ENCODE measurements around the gene ST8SIA5. TPM values are rescaled to one million over a fixed set of nuclear protein-coding genes. Genes with fewer than 3 reads are reported as not detected.

Gene ST8SIA5
- total RNA-seq, 2 donors from 2014 or later = 5.9 to 6.7 TPM

- H3K27ac ChIP-seq = no peak overlapping the region
- H3K4me3 ChIP-seq = no peak overlapping the region
- no peaks in the 10 kb centered on the region for H3K27me3 ChIP-seq
- H3K4me1 ChIP-seq = peaks cover 0 to 12% of the 10 kb centered on the region in 2 donors
- H3K36me3 ChIP-seq = no peaks in the 10 kb centered on the region
- DNase-seq (ENCODE audit: low spot score) = no peak
- TF ChIP-seq, protein P1, sequence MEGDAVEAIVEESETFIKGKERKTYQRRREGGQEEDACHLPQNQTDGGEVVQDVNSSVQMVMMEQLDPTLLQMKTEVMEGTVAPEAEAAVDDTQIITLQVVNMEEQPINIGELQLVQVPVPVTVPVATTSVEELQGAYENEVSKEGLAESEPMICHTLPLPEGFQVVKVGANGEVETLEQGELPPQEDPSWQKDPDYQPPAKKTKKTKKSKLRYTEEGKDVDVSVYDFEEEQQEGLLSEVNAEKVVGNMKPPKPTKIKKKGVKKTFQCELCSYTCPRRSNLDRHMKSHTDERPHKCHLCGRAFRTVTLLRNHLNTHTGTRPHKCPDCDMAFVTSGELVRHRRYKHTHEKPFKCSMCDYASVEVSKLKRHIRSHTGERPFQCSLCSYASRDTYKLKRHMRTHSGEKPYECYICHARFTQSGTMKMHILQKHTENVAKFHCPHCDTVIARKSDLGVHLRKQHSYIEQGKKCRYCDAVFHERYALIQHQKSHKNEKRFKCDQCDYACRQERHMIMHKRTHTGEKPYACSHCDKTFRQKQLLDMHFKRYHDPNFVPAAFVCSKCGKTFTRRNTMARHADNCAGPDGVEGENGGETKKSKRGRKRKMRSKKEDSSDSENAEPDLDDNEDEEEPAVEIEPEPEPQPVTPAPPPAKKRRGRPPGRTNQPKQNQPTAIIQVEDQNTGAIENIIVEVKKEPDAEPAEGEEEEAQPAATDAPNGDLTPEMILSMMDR (IDR thresholded peaks at IDR 0.05) = no peak
- H3K9me3 ChIP-seq = no peaks in the 10 kb centered on the region
Observed at GRCh38 chr18:46621111-46621766, 135.6 kb downstream of the ST8SIA5 start.

GRCh38 chr18:46619559-46619958 lies 137.3 kb downstream of the ST8SIA5 start:
- Histone ChIP-seq H3K27me3 (no peaks in the 10 kb centered on the region), H3K9me3 (no peaks in the 10 kb centered on the region), H3K36me3 (no peaks in the 10 kb centered on the region), H3K27ac (no peak overlapping the region), H3K4me1 (peaks cover 0 to 12% of the 10 kb centered on the region in 2 donors), H3K4me3 (no peak overlapping the region)
- no peak for DNase-seq (ENCODE audit: low spot score)
- TF ChIP-seq, protein P1 (IDR thresholded peaks at IDR 0.05) = no peak

Other genes with a start within 250 kb of the ST8SIA5 start
- gene LOXHD1, start 99.8 kb downstream of the ST8SIA5 start, total RNA-seq = under 1 TPM in 1 of 2 donors, not detected in 1; 0.11 TPM
- gene PIAS2, start 160.5 kb upstream of the ST8SIA5 start, total RNA-seq = 10 to 100 TPM; 14.3 to 14.9 TPM
- gene KATNAL2, start 160.5 kb upstream of the ST8SIA5 start, total RNA-seq = 1 to 10 TPM; 2.2 to 3.7 TPM

All from right atrium auricular region (tissue), 2 donors.